Liver (tissue), 9 donors: ENCODE data around the gene SENP7. TPM values are rescaled to one million over a fixed set of nuclear protein-coding genes. Genes with fewer than 3 reads are reported as not detected.

Experiments
- DNase-seq: peaks from one replicate; pipeline ENCODE4 v3.0.0-alpha.2; 2017; ENCODE audit warnings: low spot score
- H3K27ac ChIP-seq, 2 donors: one replicate each; pipeline ENCODE4 v1.7.0; 2013; ENCODE audit warnings: inconsistent platforms in 2 of 2, low read length in 2 of 2, control low read depth in 1 of 2, low read depth in 1 of 2, mild to moderate bottlenecking in 1 of 2
- H3K27me3 ChIP-seq, 4 donors: one replicate each; pipeline versions ENCODE4 v1.6.1 to v1.7.0; 2013; ENCODE audit warnings: low read length in 3 of 4, inconsistent platforms in 1 of 4, mild to moderate bottlenecking in 1 of 4, moderate library complexity in 1 of 4; ENCODE audit not compliant: control insufficient read depth in 4 of 4, insufficient read depth in 4 of 4
- H3K36me3 ChIP-seq, 4 donors: one replicate each; pipeline versions ENCODE4 v1.6.1 to v1.7.0; 2013; ENCODE audit warnings: low read length in 3 of 4, mild to moderate bottlenecking in 3 of 4, low read depth in 1 of 4, moderate library complexity in 1 of 4; ENCODE audit not compliant: control insufficient read depth in 4 of 4, insufficient read depth in 3 of 4
- H3K4me1 ChIP-seq, 4 donors: one replicate each; pipeline versions ENCODE4 v1.6.1 to v1.7.0; 2013; ENCODE audit warnings: low read length in 3 of 4, mild to moderate bottlenecking in 3 of 4, moderate library complexity in 1 of 4; ENCODE audit not compliant: control insufficient read depth in 4 of 4, insufficient read depth in 4 of 4
- H3K4me3 ChIP-seq, 3 donors: one replicate each; pipeline versions ENCODE4 v1.6.1 to v1.7.0; 2013; ENCODE audit warnings: low read length in 3 of 3, control low read depth in 1 of 3, low read depth in 1 of 3, mild to moderate bottlenecking in 1 of 3
- H3K9ac ChIP-seq, 2 donors: one replicate each; pipeline ENCODE4 v1.7.0; 2013; ENCODE audit warnings: low read length in 2 of 2, mild to moderate bottlenecking in 2 of 2, moderate library complexity in 2 of 2, control low read depth in 1 of 2, low read depth in 1 of 2
- H3K9me3 ChIP-seq, 4 donors: one replicate each; pipeline versions ENCODE4 v1.6.1 to v1.7.0; 2013; ENCODE audit warnings: low read length in 3 of 4; ENCODE audit not compliant: control insufficient read depth in 4 of 4
- EGR1 ChIP-seq, 2 donors: IDR thresholded peaks; 2 replicates each; pipeline ENCODE4 v1.6.1; 2016 to 2018; ENCODE audit warnings: antibody characterized with exemption in 2 of 2, low read depth in 2 of 2
- FOXA1 ChIP-seq: IDR thresholded peaks from 2 replicates; pipeline ENCODE4 v1.6.1; 2016; ENCODE audit warnings: antibody characterized with exemption
- FOXA2 ChIP-seq: IDR thresholded peaks from 2 replicates; pipeline ENCODE4 v1.6.1; 2016; ENCODE audit warnings: antibody characterized with exemption
- GABPA ChIP-seq, 2 donors: IDR thresholded peaks in 1 of 2; conservative IDR thresholded peaks in 1 of 2; 2 replicates each; pipeline ENCODE4 v1.6.1; 2016; ENCODE audit warnings: antibody characterized with exemption in 2 of 2, mild to moderate bottlenecking in 1 of 2, moderate library complexity in 1 of 2
- HNF4A ChIP-seq, 2 donors: conservative IDR thresholded peaks; 2 replicates each; pipeline ENCODE4 v1.6.1; 2016; ENCODE audit warnings: antibody characterized with exemption in 2 of 2, mild to moderate bottlenecking in 2 of 2
- HNF4G ChIP-seq: IDR thresholded peaks from 2 replicates; pipeline ENCODE4 v1.6.1; 2016; ENCODE audit warnings: antibody characterized with exemption
- JUND ChIP-seq, 2 donors: IDR thresholded peaks; 2 replicates each; pipeline ENCODE4 v1.6.1; 2016; ENCODE audit warnings: antibody characterized with exemption in 2 of 2
- MAX ChIP-seq: IDR thresholded peaks from 2 replicates; pipeline ENCODE4 v1.6.1; 2016; ENCODE audit warnings: antibody characterized with exemption
- NR2F2 ChIP-seq: IDR thresholded peaks from 2 replicates; pipeline ENCODE4 v1.6.1; 2016; ENCODE audit warnings: antibody characterized with exemption
- RAD21 ChIP-seq, 2 donors: IDR thresholded peaks; 2 replicates each; pipeline ENCODE4 v1.6.1; 2016; ENCODE audit warnings: antibody characterized with exemption in 2 of 2, mild to moderate bottlenecking in 2 of 2
- RXRA ChIP-seq, 2 donors: IDR thresholded peaks; 2 replicates each; pipeline ENCODE4 v1.6.1; 2017 to 2018; ENCODE audit warnings: antibody characterized with exemption in 2 of 2, mild to moderate bottlenecking in 1 of 2
- SP1 ChIP-seq: IDR thresholded peaks from 2 replicates; pipeline ENCODE4 v1.6.1; 2018; ENCODE audit warnings: antibody characterized with exemption, mild to moderate bottlenecking
- TAF1 ChIP-seq: conservative IDR thresholded peaks from 2 replicates; pipeline ENCODE4 v1.6.1; 2016; ENCODE audit warnings: antibody characterized with exemption, mild to moderate bottlenecking
- YY1 ChIP-seq: IDR thresholded peaks from 2 replicates; pipeline ENCODE4 v1.6.1; 2016; ENCODE audit warnings: antibody characterized with exemption, mild to moderate bottlenecking
- ZBTB33 ChIP-seq: IDR thresholded peaks from 2 replicates; pipeline ENCODE4 v1.6.1; 2016; ENCODE audit warnings: antibody characterized with exemption
- WGBS: extraction: QIAGEN DNeasy Blood & Tissue Kit; methylation state at CpG from one replicate; pipeline ENCODE4 v1.1.7; 2013; 5-methylcytosine and 5-hydroxymethylcytosine counted together
- polyA plus RNA-seq, 2 donors: library from polyadenylated mRNA; stranded (reverse) in 1 of 2; unstranded in 1 of 2; fragments of 200-250 nt in 1 of 2; fragments of >200 nt in 1 of 2; fragmentation: Nextera tagmentation in 1 of 2; extraction: Ambion mirVana in 1 of 2; gene quantifications; one replicate each; pipeline versions ENCODE4 v1.2.1 to v1.2.3, GENCODE V29; 2013 to 2015
- total RNA-seq, 2 donors: library from RNA; depleted of rRNA; stranded (reverse); fragments of >200 nt; gene quantifications; one replicate each; pipeline ENCODE4 v1.2.3, GENCODE V29; 2014
- TF ChIP-seq, protein P1 (sequence below): IDR thresholded peaks from 2 replicates; pipeline ENCODE4 v1.6.1; 2016; ENCODE audit warnings: antibody characterized with exemption
- TF ChIP-seq, protein P2 (sequence below): fragments of 150-350 bp; IDR thresholded peaks from 2 replicates; pipeline ENCODE4 v1.5.1; 2017; ENCODE audit warnings: improper control_type of control experiment, low read depth, low read length; ENCODE audit not compliant: missing input control
- donor health status: healthy.
- donor health status: healthy.
- donor health status: healthy.
- donor health status: healthy.
- donor health status: healthy.

Gene SENP7
- total and polyA plus RNA-seq, 4 donors, result 1.9 to 18.5 (median 6.8) TPM

DNA sequence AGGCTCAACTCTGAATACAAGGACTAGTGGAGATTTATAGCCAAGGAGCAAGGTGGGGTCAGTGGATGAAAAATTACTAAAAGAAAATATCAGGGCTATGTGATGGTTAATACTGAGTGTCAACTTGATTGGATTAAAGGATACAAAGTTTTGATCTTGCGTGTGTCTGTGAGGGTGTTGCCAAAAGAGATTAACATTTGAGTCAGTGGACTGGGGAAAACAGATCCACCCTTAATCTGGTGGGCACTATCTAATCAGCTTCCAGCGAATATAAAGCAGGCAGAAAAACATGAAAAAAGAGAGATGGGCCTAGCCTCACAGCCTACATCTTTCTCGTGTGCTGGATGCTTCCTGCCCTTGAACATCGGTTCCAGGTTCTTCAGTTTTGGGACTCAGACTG, 14.4 kb upstream of the SENP7 start:
- Histone ChIP-seq H3K9ac (no peak overlapping the region), H3K27me3 (peaks cover 0 to 5% (median 0%) of the 10 kb centered on the region in 4 donors), H3K4me3 (no peak overlapping the region), H3K36me3 (no peaks in the 10 kb centered on the region), H3K27ac (no peak overlapping the region), H3K9me3 (peaks cover 0 to 5% (median 3%) of the 10 kb centered on the region in 4 donors), H3K4me1 (no peaks in the 10 kb centered on the region)
- DNase-seq, result no peak
- WGBS, result 90% methylated on average over 4 of the region's 4 CpGs
- TF ChIP-seq YY1 (no peak), RAD21 (IDR thresholded peaks at IDR 0.05) (no peak), JUND (IDR thresholded peaks at IDR 0.05) (no peak), FOXA1 (no peak), MAX (no peak), GABPA (IDR thresholded peaks at IDR 0.05 in 1 of 2, conservative IDR thresholded peaks at IDR 0.05 in 1 of 2) (no peak), EGR1 (IDR thresholded peaks at IDR 0.05; ENCODE audit: low read depth in 2 of 2) (no peak), SP1 (no peak), ZBTB33 (no peak)
- TF ChIP-seq, protein P1, sequence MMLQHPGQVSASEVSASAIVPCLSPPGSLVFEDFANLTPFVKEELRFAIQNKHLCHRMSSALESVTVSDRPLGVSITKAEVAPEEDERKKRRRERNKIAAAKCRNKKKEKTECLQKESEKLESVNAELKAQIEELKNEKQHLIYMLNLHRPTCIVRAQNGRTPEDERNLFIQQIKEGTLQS, result no peak
- TF ChIP-seq, protein P2, sequence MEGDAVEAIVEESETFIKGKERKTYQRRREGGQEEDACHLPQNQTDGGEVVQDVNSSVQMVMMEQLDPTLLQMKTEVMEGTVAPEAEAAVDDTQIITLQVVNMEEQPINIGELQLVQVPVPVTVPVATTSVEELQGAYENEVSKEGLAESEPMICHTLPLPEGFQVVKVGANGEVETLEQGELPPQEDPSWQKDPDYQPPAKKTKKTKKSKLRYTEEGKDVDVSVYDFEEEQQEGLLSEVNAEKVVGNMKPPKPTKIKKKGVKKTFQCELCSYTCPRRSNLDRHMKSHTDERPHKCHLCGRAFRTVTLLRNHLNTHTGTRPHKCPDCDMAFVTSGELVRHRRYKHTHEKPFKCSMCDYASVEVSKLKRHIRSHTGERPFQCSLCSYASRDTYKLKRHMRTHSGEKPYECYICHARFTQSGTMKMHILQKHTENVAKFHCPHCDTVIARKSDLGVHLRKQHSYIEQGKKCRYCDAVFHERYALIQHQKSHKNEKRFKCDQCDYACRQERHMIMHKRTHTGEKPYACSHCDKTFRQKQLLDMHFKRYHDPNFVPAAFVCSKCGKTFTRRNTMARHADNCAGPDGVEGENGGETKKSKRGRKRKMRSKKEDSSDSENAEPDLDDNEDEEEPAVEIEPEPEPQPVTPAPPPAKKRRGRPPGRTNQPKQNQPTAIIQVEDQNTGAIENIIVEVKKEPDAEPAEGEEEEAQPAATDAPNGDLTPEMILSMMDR, result no peak

DNA sequence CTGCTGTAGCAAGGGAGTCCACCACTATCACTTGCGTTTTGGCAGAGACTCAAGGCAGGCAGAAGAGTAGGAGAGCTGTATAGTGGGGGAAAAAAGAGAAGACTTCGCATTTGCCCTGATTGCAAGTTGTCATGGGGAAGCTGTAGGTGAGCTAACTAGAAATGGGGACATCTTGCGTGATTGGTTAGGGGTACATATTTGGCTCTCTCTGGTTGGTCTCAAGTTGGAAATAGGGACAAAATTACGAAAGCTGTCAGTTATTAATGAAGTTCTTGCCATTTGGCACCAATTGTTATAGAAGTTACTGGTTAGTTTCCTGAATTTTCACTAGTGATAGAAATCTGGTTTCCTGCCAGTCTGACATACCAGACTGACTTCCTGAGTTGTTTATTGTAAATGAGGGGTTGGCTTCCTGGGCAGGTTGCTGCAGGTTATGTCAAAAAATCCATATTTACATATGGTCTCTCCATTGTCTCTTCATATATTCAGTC, 8.2 kb upstream of the SENP7 start:
- peaks cover 0 to 12% (median 0%) of the 10 kb centered on the region in 4 donors for H3K27me3 ChIP-seq
- H3K9me3 ChIP-seq, result no peaks in the 10 kb centered on the region
- 69% methylated on average over 4 of the region's 4 CpGs for WGBS
- no peak overlapping the region for H3K9ac ChIP-seq
- no peak overlapping the region for H3K4me3 ChIP-seq
- H3K27ac ChIP-seq, result no peak overlapping the region
- H3K4me1 ChIP-seq, result no peaks in the 10 kb centered on the region
- H3K36me3 ChIP-seq, result no peaks in the 10 kb centered on the region
- no peak for DNase-seq
- no peak for TF ChIP-seq RAD21 (IDR thresholded peaks at IDR 0.05)
- TF ChIP-seq SP1, result no peak
- TF ChIP-seq, protein P2, result no peak
- no peak for TF ChIP-seq GABPA (IDR thresholded peaks at IDR 0.05 in 1 of 2, conservative IDR thresholded peaks at IDR 0.05 in 1 of 2)
- no peak for TF ChIP-seq HNF4A (conservative IDR thresholded peaks at IDR 0.05)
- no peak for TF ChIP-seq TAF1
- no peak for TF ChIP-seq EGR1 (IDR thresholded peaks at IDR 0.05; ENCODE audit: low read depth in 2 of 2)
- TF ChIP-seq, protein P1, result no peak
- TF ChIP-seq FOXA1, result no peak
- TF ChIP-seq RXRA (IDR thresholded peaks at IDR 0.05), result no peak
- TF ChIP-seq FOXA2, result no peak
- no peak for TF ChIP-seq JUND (IDR thresholded peaks at IDR 0.05)
- TF ChIP-seq ZBTB33, result no peak
- no peak for TF ChIP-seq HNF4G
- TF ChIP-seq NR2F2, result no peak
